D721Med (cell line): Measurements from ENCODE around the gene FSHB.

Source experiments
- DNase-seq: peaks from one replicate; pipeline ENCODE4 v3.0.0; 2011; ENCODE audit warnings: low spot score; ENCODE audit not compliant: insufficient read length
- FAIRE-seq: peaks from 2 replicates; lab custom pipeline; 2011; peaks lifted over from hg19 to GRCh38; lab: Jason Lieb, UNC
- CTCF ChIP-seq: IDR thresholded peaks from 2 replicates; pipeline ENCODE4 v1.5.1; 2012; ENCODE audit warnings: mild to moderate bottlenecking, control low read depth; ENCODE audit not compliant: insufficient read depth; ENCODE audit errors: missing control alignments

Gene FSHB

GRCh38 chr11:30206249-30206996, 24.4 kb upstream of the FSHB start:
- no peak for DNase-seq
- no peak for FAIRE-seq
- no peak for TF ChIP-seq CTCF

DNA sequence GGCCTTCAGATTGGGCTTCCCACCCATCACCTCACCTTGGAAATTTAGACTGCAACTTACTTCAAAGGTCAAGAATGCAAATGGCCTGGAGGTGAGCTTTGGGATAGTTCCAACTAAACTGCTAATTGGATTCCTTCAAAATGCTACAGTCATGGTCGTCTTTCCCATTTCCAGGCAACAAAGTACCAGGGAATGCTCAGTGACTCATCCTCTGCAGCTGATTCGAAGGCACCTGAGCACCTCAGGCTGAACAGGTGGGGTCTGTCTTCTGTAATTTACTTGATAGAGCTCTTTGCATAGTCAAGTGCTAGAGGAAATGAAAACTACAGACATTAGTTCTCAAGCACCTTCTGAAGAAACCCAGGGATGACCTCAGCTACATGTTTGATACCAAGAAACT, 20.5 kb upstream of the FSHB start:
- no peak for DNase-seq
- FAIRE-seq: no peak

DNA sequence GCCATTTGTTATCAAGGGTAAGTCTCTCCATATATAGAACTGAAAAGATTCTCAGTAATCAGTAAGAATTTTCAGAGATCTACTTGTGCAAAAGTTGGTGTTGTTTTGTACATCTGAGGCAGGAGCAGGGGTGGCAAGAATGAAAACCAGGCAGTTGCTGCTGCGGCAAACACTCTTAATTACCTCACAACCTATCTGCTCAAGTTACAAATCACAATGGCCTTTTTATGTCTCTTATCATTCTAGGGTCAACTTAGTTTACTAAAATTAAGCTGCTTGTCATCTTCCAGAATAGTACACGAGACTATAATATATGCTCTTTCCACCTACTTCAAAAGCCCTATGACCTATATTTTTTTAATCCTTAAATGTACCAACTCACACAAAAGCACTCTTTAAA, 14.3 kb upstream of the FSHB start:
- DNase-seq: no peak
- no peak for FAIRE-seq
- no peak for TF ChIP-seq CTCF

More for the DNA sequence above, 20.5 kb upstream of the FSHB start:
- no peak for TF ChIP-seq CTCF

- FAIRE-seq (no peak), DNase-seq (no peak)
- TF ChIP-seq CTCF: no peak
Observed at GRCh38 chr11:30218278-30218677, 12.5 kb upstream of the FSHB start.

GRCh38 chr11:30225642-30226041, 5.2 kb upstream of the FSHB start:
- DNase-seq (no peak), FAIRE-seq (no peak)
- no peak for TF ChIP-seq CTCF

- FAIRE-seq (no peak), DNase-seq (no peak)
- TF ChIP-seq CTCF: no peak
Observed at GRCh38 chr11:30228323-30228884, 2.4 kb upstream of the FSHB start.

- no peak for DNase-seq
- FAIRE-seq: no peak
- TF ChIP-seq CTCF: no peak
Observed at GRCh38 chr11:30239025-30239424, 8.2 kb downstream of the FSHB start.
